Measurements from ENCODE around the gene TSR1.
A peak's percentile ranks its signal among the peaks of the same experiment; 100 is the strongest.
"Not testable (repeated sequence)": the region's sequence is repeated elsewhere in the genome, so short reads cannot be mapped to it uniquely, and the experiment has no call there.

Gene TSR1

GRCh38 chr17:2337544-2338314, 1.5 kb upstream of the TSR1 start:
- peak; percentile 37 to 46 for DNase-seq (ENCODE audit: low read depth in 2 of 2)

GRCh38 chr17:2336852-2337543, 741 bp upstream of the TSR1 start, which contains the start of gene SGSM2:
Gene SGSM2 (plus strand): TSS chr17:2337501. CDS start chr17:2337689, 188 bp downstream.
- DNase-seq (ENCODE audit: low read depth in 2 of 2), result peak; percentile 48 to 54

- no peak for DNase-seq (ENCODE audit: low read depth in 2 of 2)
Measured at GRCh38 chr17:2335726-2336214, 487 bp downstream of the TSR1 start.

GRCh38 chr17:2331303-2331702, 5.0 kb downstream of the TSR1 start:
- DNase-seq (ENCODE audit: low read depth in 2 of 2), result no peak

- no peak for DNase-seq (ENCODE audit: low read depth in 2 of 2)
Measured at GRCh38 chr17:2323629-2324314, 12.5 kb downstream of the TSR1 start.

- no peak for DNase-seq (ENCODE audit: low read depth in 2 of 2)
Measured at GRCh38 chr17:2321399-2321798, 14.9 kb downstream of the TSR1 start.

- DNase-seq (ENCODE audit: low read depth in 2 of 2), result no peak
Measured at GRCh38 chr17:2319051-2319450, 17.2 kb downstream of the TSR1 start.

GRCh38 chr17:2317796-2318195, 18.5 kb downstream of the TSR1 start:
- DNase-seq (ENCODE audit: low read depth in 2 of 2), result no peak

GRCh38 chr17:2316916-2317205, 19.4 kb downstream of the TSR1 start:
- DNase-seq (ENCODE audit: low read depth in 2 of 2), result not testable (repeated sequence)

GRCh38 chr17:2312736-2313135, 23.5 kb downstream of the TSR1 start:
- no peak for DNase-seq (ENCODE audit: low read depth in 2 of 2)

- DNase-seq (ENCODE audit: low read depth in 2 of 2), result no peak
Measured at GRCh38 chr17:2309338-2310154, 26.7 kb downstream of the TSR1 start.

GRCh38 chr17:2304931-2305330, 31.3 kb downstream of the TSR1 start:
- no peak for DNase-seq (ENCODE audit: low read depth in 2 of 2)

GRCh38 chr17:2303204-2304188, 32.8 kb downstream of the TSR1 start, which contains the start of the genes SMG6 and SRR:
Gene SMG6 (minus strand): TSS chr17:2303785. CDS start chr17:2303720, 65 bp downstream.
Gene SRR (plus strand): TSS chr17:2303950. CDS start chr17:2315561, 11,611 bp downstream.
- DNase-seq (ENCODE audit: low read depth in 2 of 2), result peak; percentile 92 to 94

GRCh38 chr17:2302778-2303203, 33.5 kb downstream of the TSR1 start:
- DNase-seq (ENCODE audit: low read depth in 2 of 2), result no peak

GRCh38 chr17:2299756-2300155, 36.5 kb downstream of the TSR1 start:
- DNase-seq (ENCODE audit: low read depth in 2 of 2), result no peak

- DNase-seq (ENCODE audit: low read depth in 2 of 2), result no peak
Measured at GRCh38 chr17:2299136-2299535, 37.1 kb downstream of the TSR1 start.

GRCh38 chr17:2297023-2297422, 39.2 kb downstream of the TSR1 start:
- DNase-seq (ENCODE audit: low read depth in 2 of 2), result no peak

- DNase-seq (ENCODE audit: low read depth in 2 of 2), result no peak
Measured at GRCh38 chr17:2295575-2295974, 40.7 kb downstream of the TSR1 start.

- no peak for DNase-seq (ENCODE audit: low read depth in 2 of 2)
Measured at GRCh38 chr17:2292100-2292499, 44.2 kb downstream of the TSR1 start.

GRCh38 chr17:2289878-2290478, 46.3 kb downstream of the TSR1 start:
- no peak for DNase-seq (ENCODE audit: low read depth in 2 of 2)
